SK-N-DZ (cell line): ENCODE results near the gene PTCH2.
A peak's percentile ranks its signal among the peaks of the same experiment; 100 is the strongest.
"Not testable (repeated sequence)": the region's sequence is repeated elsewhere in the genome, so short reads cannot be mapped to it uniquely, and the experiment has no call there.

Experiments used
- DNase-seq: peaks from one replicate; pipeline ENCODE4 v3.0.0-alpha.2; 2015; ENCODE audit warnings: low spot score

Gene PTCH2

GRCh38 chr1:44838294-44838693 lies 4.8 kb downstream of the PTCH2 start:
- not testable (repeated sequence) for DNase-seq

- DNase-seq = peak; percentile 77
Measured at GRCh38 chr1:44835738-44836675, 7.0 kb downstream of the PTCH2 start.

DNA sequence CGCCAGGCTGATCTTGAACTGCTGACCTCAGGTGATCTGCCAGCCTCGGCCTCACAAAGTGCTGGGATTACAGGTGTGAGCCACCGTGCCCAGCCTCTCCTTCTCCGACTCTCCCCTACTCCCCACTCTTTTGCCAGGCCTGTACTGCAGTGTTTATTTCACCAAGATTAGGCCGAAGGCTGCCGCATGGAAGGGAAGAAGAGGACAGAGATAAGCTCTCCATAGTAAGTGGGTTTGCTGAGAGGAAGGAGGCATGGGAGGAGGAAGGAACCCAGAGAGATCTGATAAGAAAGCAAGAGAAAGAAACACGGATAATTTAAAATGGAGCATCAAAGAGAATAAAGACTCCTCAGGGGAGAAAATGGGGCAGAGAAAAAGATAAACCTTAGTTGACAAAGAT lies 8.7 kb downstream of the PTCH2 start:
- DNase-seq = no peak

DNA sequence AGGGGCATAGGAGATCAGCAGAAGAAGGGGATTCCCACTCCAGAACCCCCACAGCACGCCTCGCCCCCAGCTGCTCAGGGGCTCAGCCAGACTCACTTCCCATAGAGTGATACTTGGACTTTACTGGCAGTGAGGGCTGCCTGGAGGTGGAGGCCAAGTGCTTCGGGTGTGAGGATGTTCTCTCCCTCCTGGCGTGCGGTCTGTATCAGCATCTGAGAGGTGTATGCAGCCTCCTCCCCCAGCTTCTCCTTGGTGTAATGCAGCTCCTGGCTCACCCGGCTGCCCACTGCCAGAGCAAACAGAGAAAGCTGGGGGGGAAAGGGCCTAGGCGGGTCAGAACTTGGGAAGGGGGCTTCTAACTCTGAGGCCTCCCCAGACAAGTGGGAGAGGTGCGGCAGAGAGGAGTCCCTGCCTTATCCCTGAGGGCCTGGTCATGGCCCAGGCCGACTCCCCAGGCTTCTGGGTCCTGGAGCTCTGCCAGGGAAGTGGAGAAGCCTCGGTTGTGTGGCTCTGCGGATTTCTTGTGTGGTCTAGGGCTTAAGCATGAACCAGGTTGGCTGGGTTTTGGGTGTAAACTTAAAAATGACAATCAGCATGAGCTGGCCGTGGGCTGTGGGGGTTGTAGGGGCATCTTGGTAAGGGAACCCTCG lies 10.9 kb downstream of the PTCH2 start:
- DNase-seq = no peak

DNA sequence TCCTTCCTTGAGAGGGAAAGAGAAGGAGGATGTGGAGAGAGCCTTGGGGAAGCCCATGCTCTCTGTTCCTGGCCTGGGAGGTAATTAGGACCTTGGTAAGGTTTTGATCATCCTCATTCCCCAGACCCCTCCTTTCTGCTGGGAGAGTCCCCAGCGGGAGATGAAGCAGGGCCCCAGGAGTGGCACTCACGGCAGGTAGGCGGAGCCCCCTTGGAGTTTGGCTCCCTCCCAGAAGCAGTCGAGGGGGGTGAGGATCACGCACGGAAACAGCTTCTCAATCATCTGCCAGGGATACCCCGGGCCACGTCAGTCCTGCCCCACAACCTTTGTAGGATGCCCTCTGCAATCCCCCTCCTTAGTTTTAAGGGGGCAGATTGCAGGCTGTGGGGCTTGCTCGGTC lies 11.5 kb downstream of the PTCH2 start:
- no peak for DNase-seq

DNA sequence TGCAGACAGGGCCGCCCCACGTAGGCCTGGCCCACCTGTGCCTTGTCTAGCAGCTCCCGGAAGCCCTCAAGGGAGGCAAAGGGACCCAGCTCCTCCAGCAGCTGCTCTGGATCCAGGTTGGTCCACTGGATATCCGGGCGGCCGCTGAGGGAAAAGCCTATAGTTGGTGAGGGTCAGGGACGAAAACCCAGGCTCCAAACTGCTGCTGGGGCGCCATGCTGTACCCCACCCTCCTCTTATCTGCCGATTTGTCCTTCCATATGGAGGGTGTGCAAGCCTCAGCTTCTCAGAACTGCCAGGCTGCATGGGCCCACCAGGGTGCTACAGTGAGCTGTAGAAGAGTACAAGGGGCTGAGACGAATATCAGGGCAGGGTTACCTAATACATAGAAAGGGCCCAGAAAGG lies 12.2 kb downstream of the PTCH2 start:
- no peak for DNase-seq

GRCh38 chr1:44829506-44830384 lies 13.3 kb downstream of the PTCH2 start:
- no peak for DNase-seq

- DNase-seq = no peak
Measured at GRCh38 chr1:44828841-44829440, 14.1 kb downstream of the PTCH2 start.

GRCh38 chr1:44828003-44828651 lies 14.9 kb downstream of the PTCH2 start:
- no peak for DNase-seq

- no peak for DNase-seq
Measured at GRCh38 chr1:44827197-44828002, 15.7 kb downstream of the PTCH2 start.

DNA sequence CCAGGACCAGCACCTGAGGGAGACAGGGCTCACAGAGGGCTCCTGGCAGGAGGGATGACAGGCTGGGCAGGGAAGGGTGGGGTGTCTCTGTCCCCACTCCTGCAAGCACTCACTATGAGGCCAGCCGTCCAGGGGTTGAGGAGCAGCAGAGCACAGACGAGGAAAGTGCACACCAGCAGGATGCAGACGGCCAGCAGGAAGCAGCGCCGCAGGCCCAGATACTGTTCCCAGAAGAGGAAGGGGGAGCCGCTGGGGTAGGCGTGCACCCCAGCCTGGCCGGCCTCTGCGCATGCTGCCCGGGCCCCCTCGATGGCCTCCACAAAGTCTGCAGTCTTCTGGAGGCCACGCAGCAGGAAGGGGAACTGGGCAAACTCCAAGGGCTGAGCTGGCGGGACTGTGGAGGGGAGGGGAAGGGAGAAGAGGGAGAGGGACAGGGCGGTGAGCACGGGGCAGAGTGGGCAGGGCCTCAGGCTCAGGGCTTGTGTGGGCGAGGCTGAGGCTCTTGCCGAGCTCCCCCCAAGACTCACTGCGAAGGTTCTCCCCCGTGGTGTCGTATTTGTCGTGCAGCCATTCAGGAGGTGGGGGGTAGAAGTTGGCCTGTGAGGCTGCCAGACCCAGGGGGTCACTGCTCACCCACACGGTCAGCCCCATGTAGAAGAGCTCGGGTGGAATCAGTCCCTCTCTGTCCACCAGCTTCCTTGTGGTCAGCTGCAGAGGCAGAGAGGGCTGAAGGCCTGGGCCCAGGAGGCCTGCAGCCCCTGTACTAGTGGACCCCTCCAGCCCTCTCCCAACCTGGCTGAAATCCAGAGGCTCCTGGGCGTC lies 16.5 kb downstream of the PTCH2 start:
- no peak for DNase-seq

- not testable (repeated sequence) for DNase-seq
Measured at GRCh38 chr1:44824392-44824791, 18.7 kb downstream of the PTCH2 start.

GRCh38 chr1:44822981-44823451 lies 20.0 kb downstream of the PTCH2 start:
- no peak for DNase-seq

DNA sequence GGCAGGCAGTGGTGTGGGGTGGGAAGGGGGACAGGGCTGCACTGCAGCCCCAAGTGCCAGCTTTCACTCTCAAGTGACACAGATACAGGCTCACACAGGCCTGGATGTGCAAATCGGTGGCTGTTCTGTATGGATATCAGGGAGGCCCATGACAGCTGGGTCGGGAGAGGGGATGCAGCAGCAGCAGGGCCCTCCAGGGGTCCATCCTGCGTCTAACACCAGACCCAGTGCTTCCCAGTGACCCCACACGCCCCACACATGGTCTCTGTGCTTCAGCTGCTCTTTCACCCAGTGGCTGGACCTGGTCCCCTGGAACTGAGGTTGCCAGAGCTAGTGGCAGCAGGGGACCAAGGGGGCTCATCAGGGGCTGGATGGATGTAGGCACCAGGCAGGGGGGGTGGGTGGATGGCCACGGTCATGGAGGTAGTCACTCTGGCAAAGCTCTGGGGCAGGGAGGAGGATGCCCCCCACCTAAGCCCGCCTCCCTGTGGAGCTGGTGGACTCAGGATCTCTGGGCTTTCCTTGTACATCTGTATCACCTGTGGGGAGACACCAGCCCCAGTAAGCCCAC lies 20.8 kb downstream of the PTCH2 start:
- no peak for DNase-seq

GRCh38 chr1:44821240-44821715 lies 21.8 kb downstream of the PTCH2 start:
- no peak for DNase-seq

- DNase-seq = no peak
Measured at GRCh38 chr1:44820328-44821239, 22.5 kb downstream of the PTCH2 start.

DNA sequence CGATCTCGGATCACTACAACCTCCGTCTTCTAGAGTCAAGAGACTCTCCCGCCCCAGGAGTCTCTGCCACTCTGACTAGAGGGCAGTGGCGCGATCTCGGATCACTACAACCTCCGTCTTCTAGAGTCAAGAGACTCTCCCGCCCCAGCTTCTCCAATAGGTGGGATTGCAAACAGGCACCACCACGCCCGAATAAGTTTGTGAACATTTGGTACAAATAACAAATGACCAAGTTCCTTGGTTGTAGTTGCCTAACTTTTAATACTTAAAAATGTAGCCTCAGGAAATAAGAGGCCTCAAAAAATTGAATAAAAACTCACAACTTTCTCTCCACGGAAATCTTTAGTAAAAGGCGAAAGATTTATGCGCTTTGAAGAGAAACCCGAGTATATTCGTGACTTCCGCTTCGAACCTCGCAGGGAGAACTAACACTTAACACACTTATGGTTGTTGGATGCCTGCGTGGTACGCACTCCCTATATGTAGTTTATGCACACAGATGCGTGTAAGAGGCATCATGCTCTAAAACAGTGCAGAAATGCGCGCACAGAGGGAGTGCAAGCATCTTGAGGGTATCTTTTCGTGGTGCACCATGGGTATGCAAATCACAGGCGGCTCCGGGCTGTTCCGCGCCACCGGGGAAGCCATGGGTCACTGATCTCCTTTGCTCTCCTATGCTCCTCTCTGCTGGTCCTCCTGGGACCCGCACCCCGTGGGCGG lies 23.3 kb downstream of the PTCH2 start:
- DNase-seq = peak; percentile 92
